ENCODE data around the gene ERP44. TPM values are rescaled to one million over a fixed set of nuclear protein-coding genes. Genes with fewer than 3 reads are reported as not detected.
A peak's percentile ranks its signal among the peaks of the same experiment; 100 is the strongest.
"Not testable (repeated sequence)": the region's sequence is repeated elsewhere in the genome, so short reads cannot be mapped to it uniquely, and the experiment has no call there.

Gene ERP44
- total RNA-seq, 2 donors from 2014 or later = 10.7 to 11.5 TPM

GRCh38 chr9:100012279-100012678 lies 86.5 kb downstream of the ERP44 start:
- DNase-seq (ENCODE audit: low spot score in 2 of 2) (no peak), ATAC-seq (no peak)
- Mint-ChIP-seq H3K36me3 (peaks cover 0 to 9% of the 10 kb centered on the region in 2 donors), H3K27ac (no peak overlapping the region), H3K9me3 (no peaks in the 10 kb centered on the region)

- DNase-seq (ENCODE audit: low spot score in 2 of 2) (peak in 1 of 2 donors; percentile 45), ATAC-seq (peak in 1 of 2 donors; percentile 37)
- no peaks in the 10 kb centered on the region for H3K9me3 Mint-ChIP-seq
- H3K36me3 Mint-ChIP-seq = peaks cover 0 to 9% of the 10 kb centered on the region in 2 donors
- no peak overlapping the region for H3K27ac Mint-ChIP-seq
Measured at GRCh38 chr9:100011062-100011681, 87.6 kb downstream of the ERP44 start.

DNA sequence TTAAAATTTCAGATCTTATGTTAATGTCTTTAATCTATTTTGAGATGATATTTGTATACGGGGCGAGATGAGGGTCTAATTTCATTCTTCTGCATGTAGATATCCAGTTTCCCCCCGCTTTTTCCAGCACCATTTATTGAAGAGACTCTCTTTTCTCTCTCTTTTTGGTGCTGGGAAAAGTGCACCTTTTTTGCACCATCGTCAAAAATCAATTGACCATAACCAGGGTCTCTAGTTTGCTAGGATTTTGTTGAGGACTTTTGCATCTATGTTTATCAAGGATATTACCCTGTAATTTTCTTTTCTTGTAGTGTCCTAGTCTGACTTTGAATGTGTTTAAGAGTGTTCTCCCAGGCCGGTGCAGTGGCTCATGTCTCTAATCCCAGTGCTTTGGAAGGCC lies 99.0 kb downstream of the ERP44 start:
- Mint-ChIP-seq H3K36me3 (peaks cover 53 to 62% of the 10 kb centered on the region in 2 donors), H3K9me3 (peaks cover 15 to 24% of the 10 kb centered on the region in 2 donors), H3K27ac (no peak overlapping the region)
- ATAC-seq = no peak
- DNase-seq (ENCODE audit: low spot score in 2 of 2) = no peak

DNA sequence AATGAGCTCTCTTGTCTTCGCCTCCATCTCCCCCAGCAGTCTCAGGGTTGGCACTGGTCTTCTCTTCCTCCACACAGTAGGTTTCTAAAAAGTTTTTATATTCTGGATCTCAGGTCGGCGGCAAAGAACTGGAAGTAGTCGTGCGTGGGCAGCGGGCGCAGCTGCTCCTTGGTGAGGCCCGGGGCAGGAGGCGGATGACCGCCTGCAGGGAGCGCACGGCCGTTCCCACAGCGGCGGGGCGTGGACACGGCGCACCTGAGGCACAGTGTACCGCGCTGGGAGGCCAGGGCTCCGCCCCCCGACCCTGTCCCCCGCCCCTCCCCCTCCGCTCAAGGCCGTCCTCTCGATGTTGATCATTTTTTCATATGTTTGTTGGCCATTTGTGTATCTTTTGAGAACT lies 99.9 kb downstream of the ERP44 start:
- peaks cover 15 to 27% of the 10 kb centered on the region in 2 donors for H3K9me3 Mint-ChIP-seq
- no peak for DNase-seq (ENCODE audit: low spot score in 2 of 2)
- peak overlapping the region in 1 of 2 donors; percentile 60 for H3K27ac Mint-ChIP-seq
- ATAC-seq = no peak
- peaks cover 49 to 60% of the 10 kb centered on the region in 2 donors for H3K36me3 Mint-ChIP-seq

DNA sequence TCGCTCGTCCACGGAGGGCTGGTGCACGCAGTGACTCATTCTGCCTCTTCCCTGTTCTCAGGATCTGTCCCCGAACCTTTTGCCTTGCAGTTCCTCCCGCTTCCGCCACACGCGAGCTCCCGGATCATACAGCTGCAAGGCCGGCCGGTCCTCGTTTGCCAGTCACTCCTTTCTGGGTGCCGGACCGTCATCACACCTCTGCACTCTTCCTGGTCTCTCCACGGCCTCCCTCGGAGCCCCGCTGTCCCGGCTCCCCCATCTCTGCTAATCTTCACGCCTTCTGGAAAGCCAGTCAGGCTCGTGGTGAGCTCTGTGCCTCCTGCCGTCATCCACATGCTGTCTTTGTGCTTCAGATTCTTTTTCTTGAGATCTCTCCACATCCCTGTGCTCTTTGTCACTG lies 100.5 kb downstream of the ERP44 start:
- no peak for DNase-seq (ENCODE audit: low spot score in 2 of 2)
- Mint-ChIP-seq H3K36me3 (peaks cover 43 to 59% of the 10 kb centered on the region in 2 donors), H3K27ac (no peak overlapping the region), H3K9me3 (peaks cover 15 to 27% of the 10 kb centered on the region in 2 donors)
- no peak for ATAC-seq

GRCh38 chr9:99990508-99990907 lies 108.3 kb downstream of the ERP44 start:
- not testable (repeated sequence) for ATAC-seq; H3K27ac Mint-ChIP-seq; DNase-seq (ENCODE audit: low spot score in 2 of 2)
- peaks cover 42 to 60% of the 10 kb centered on the region in 2 donors for H3K36me3 Mint-ChIP-seq
- H3K9me3 Mint-ChIP-seq = peaks cover 18 to 19% of the 10 kb centered on the region in 2 donors

DNA sequence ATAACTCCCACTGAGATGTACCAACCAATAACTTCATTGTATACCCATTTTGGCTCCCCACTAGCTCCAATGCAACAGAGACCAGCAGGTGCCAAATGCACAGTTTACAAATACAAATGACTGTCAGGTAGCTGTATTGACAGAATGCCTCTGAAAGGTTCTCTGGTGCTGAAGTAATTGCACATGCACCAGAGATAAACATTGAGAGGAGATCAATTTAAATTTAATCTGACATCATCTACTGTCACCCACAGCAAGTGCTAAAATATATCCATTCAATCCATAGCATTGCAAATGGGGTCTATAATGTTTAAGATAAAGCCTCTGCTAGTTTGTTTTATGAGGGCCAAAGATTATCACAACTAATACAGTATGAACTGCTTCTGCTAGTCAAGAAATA lies 112.2 kb downstream of the ERP44 start:
- H3K27ac Mint-ChIP-seq = peak overlapping the region in 1 of 2 donors; percentile 7
- peaks cover 27 to 32% of the 10 kb centered on the region in 2 donors for H3K36me3 Mint-ChIP-seq

DNA sequence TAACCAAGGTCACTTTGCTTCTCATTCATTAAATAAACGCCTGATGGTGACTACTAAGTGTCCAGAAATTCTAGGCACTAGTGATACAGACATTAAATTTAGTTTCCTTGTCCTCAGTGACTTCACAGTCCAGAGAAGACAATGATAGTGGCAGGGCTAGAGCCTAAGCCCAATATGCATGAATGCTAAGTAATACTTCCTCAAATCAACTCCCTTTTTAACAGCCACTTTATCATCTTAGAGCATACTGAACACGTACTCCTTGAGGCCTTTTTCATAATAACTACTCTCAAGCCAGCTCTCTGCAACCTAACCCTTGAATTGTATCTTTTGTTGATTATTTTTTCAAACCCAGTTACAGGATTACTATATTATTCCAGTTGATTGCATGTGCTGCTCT lies 118.2 kb downstream of the ERP44 start:
- Mint-ChIP-seq H3K27ac (peak overlapping the region in 1 of 2 donors; percentile 22), H3K9me3 (no peaks in the 10 kb centered on the region), H3K36me3 (no peaks in the 10 kb centered on the region)
- no peak for DNase-seq (ENCODE audit: low spot score in 2 of 2)
- no peak for ATAC-seq

More for the DNA sequence above, 112.2 kb downstream of the ERP44 start:
- ATAC-seq = no peak
- DNase-seq (ENCODE audit: low spot score in 2 of 2) = no peak
- peaks cover 14 to 15% of the 10 kb centered on the region in 2 donors for H3K9me3 Mint-ChIP-seq

- no peak for DNase-seq (ENCODE audit: low spot score in 2 of 2)
- H3K27ac Mint-ChIP-seq = no peak overlapping the region
- H3K9me3 Mint-ChIP-seq = no peaks in the 10 kb centered on the region
- no peak for ATAC-seq
- no peaks in the 10 kb centered on the region for H3K36me3 Mint-ChIP-seq
Measured at GRCh38 chr9:99978221-99978620, 120.6 kb downstream of the ERP44 start.

DNA sequence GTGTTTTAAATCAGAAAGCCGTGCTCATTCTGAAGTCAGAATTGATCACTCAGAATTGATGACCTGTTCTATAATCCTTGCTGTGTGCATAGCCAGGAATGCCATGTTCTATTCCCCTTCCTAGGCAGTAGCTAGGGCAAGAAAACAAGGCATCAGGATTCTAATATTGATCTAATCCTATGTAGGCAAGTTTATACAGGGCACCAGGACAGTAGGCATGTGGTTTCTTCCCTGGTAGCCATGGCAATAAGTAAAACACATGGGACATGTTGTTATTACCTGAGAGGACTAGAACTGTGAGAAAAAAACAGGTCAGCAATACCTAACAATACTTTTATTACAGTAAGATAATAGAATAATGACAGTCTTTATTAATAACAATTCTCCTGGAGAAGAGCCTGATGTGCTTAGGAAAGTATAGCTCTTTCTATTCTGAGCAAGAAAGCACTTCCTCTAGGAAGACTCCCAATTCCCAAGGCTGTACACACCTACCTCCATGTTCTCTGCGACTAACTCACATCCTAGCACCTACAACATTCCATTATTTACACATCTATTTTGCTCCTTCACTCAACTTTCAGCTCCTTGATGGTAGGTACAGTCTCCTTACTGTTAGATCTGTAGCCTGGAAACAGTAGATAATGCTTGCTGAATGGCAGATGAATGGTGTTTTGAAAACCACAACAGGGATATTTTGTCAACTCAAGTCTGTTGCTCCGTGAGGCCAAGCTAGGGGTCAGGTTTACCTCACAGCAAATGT lies 121.6 kb downstream of the ERP44 start:
- H3K9me3 Mint-ChIP-seq = no peaks in the 10 kb centered on the region
- no peaks in the 10 kb centered on the region for H3K36me3 Mint-ChIP-seq
- DNase-seq (ENCODE audit: low spot score in 2 of 2) (no peak), ATAC-seq (no peak)
- no peak overlapping the region for H3K27ac Mint-ChIP-seq

DNA sequence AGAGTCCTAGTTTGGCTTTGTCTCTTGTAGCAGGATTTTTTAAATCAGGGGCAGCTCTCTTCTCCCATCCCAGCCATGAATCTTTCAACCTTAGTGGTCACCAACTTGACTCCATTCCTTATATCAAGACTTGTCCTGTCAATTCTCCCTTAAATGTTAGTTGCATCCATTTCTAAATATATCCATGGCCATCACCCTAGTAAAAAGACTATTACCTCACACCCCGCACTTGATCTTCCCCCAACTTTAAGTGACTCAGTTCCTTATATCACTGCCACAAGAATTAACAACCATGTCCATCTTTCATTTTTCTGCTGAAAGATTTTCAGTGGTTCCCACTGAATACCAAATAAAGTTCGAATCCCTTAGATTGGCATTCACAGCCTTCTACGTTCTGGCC lies 125.3 kb downstream of the ERP44 start:
- Mint-ChIP-seq H3K27ac (no peak overlapping the region), H3K36me3 (peaks cover 0 to 13% of the 10 kb centered on the region in 2 donors), H3K9me3 (no peaks in the 10 kb centered on the region)
- DNase-seq (ENCODE audit: low spot score in 2 of 2) (no peak), ATAC-seq (no peak)

GRCh38 chr9:99971410-99971809 lies 127.4 kb downstream of the ERP44 start:
- peak overlapping the region in 1 of 2 donors; percentile 25 for H3K27ac Mint-ChIP-seq
- no peaks in the 10 kb centered on the region for H3K9me3 Mint-ChIP-seq
- DNase-seq (ENCODE audit: low spot score in 2 of 2) = no peak
- H3K36me3 Mint-ChIP-seq = peaks cover 0 to 26% of the 10 kb centered on the region in 2 donors
- ATAC-seq = no peak

DNA sequence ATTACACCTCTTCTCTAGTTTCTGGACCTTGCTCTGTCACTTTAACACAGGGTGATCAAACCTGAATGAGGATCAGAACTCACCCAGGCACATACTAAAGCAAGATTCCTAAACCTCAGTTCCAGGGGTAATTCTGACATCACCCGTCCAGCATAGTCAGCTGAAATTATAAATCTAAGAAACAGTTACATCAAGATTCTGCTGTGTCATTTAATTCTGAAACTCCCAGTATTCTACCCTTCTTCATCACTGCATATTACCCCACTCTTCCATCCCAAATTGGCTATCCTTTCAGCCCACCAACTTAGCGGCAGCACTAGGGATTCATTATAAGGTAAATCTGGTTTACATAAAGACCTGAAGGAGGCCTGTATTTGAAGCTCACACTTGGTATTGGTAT lies 128.3 kb downstream of the ERP44 start:
- peaks cover 0 to 26% of the 10 kb centered on the region in 2 donors for H3K36me3 Mint-ChIP-seq
- no peak for DNase-seq (ENCODE audit: low spot score in 2 of 2)
- H3K9me3 Mint-ChIP-seq = no peaks in the 10 kb centered on the region
- no peak overlapping the region for H3K27ac Mint-ChIP-seq
- ATAC-seq = no peak

DNA sequence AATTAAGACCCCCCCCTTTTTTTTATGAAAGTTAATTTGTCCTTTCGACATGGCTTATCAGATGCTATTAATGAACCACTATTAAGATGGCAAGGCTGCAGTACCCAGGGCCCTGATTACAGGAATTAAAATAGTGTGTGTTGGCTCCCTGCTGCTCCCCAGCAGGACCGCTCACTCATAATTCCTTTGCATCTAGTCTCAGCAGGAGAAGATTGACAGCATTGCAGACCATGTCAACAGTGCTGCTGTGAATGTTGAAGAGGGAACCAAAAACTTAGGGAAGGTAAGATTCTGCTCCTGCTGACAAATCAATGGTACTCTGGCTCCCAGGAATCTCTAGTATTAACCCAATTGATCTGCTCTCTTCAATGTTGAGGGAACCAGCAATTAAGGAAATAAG lies 131.3 kb downstream of the ERP44 start:
- ATAC-seq (no peak), DNase-seq (ENCODE audit: low spot score in 2 of 2) (no peak)
- peaks cover 0 to 26% of the 10 kb centered on the region in 2 donors for H3K36me3 Mint-ChIP-seq
- no peaks in the 10 kb centered on the region for H3K9me3 Mint-ChIP-seq
- no peak overlapping the region for H3K27ac Mint-ChIP-seq

DNA sequence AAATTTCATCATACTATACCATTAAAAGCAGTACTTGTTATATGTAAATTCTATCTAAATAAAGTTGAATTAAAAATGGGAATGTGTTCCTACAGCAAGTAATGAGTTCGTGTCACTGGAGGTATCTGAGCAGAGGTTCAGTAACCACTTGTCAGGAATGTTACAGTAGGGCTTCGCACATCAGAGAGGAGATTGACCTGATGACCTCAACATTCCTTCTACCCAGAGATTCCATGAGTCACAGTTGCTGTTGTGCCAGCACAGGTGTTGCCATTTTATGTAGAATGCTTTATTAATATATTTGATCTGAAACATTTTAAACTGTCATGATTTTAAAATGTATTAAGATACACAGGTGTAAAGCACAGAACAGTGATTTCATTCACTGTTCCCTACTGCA lies 132.1 kb downstream of the ERP44 start:
- no peaks in the 10 kb centered on the region for H3K9me3 Mint-ChIP-seq
- peaks cover 0 to 26% of the 10 kb centered on the region in 2 donors for H3K36me3 Mint-ChIP-seq
- DNase-seq (ENCODE audit: low spot score in 2 of 2) = no peak
- ATAC-seq = no peak
- no peak overlapping the region for H3K27ac Mint-ChIP-seq

DNA sequence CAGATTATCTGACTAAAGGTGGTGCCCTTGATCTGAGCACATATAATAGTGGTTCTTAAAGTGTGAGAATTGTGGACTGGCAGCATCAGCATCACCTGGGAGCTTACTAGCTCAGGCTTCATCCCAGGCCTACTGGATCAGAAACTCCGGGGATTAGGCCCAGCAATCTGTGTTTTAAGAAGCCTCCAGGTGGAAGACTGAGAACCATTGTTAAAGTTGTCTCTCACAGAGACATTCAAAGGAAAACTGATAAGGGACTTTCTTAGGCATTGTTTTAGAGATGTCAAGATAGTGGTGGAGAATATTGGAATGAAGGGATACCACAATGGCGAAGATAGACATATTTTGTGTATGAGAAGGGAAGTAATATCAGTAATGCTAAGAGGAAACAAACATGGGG lies 132.8 kb downstream of the ERP44 start:
- peaks cover 2 to 26% of the 10 kb centered on the region in 2 donors for H3K36me3 Mint-ChIP-seq
- no peak for ATAC-seq
- H3K9me3 Mint-ChIP-seq = no peaks in the 10 kb centered on the region
- no peak overlapping the region for H3K27ac Mint-ChIP-seq
- no peak for DNase-seq (ENCODE audit: low spot score in 2 of 2)

GRCh38 chr9:99964336-99964735 lies 134.5 kb downstream of the ERP44 start:
- peaks cover 8 to 21% of the 10 kb centered on the region in 2 donors for H3K36me3 Mint-ChIP-seq
- peak overlapping the region in 1 of 2 donors; percentile 18 for H3K27ac Mint-ChIP-seq
- DNase-seq (ENCODE audit: low spot score in 2 of 2) (no peak), ATAC-seq (no peak)
- H3K9me3 Mint-ChIP-seq = no peaks in the 10 kb centered on the region
